Mononuclear cell (primary cell): ENCODE measurements around the gene CXCL5. TPM values are rescaled to one million over a fixed set of nuclear protein-coding genes. Genes with fewer than 3 reads are reported as not detected.

Experiments used
- H3K27me3 ChIP-seq: 2 replicates; pipeline ENCODE4 v1.6.0; 2011; ENCODE audit warnings: low read length, control low read depth; ENCODE audit not compliant: insufficient read depth
- H3K4me1 ChIP-seq: 2 replicates; pipeline ENCODE4 v1.5.1; 2011; ENCODE audit warnings: mild to moderate bottlenecking, low read length, control low read depth; ENCODE audit not compliant: insufficient read depth
- H3K4me3 ChIP-seq: 2 replicates; pipeline ENCODE4 v1.5.1; 2011; ENCODE audit warnings: mild to moderate bottlenecking, low read length, moderate library complexity
- H3K9me3 ChIP-seq: 2 replicates; pipeline ENCODE4 v1.5.1; 2011; ENCODE audit warnings: low read depth, mild to moderate bottlenecking, control low read depth, low read length
- total RNA-seq: library from RNA; depleted of rRNA; stranded (reverse); fragments of >200 nt; gene quantifications from one replicate; pipeline ENCODE4 v1.2.3, GENCODE V29; 2012

Gene CXCL5
- total RNA-seq: 9.6 TPM

DNA sequence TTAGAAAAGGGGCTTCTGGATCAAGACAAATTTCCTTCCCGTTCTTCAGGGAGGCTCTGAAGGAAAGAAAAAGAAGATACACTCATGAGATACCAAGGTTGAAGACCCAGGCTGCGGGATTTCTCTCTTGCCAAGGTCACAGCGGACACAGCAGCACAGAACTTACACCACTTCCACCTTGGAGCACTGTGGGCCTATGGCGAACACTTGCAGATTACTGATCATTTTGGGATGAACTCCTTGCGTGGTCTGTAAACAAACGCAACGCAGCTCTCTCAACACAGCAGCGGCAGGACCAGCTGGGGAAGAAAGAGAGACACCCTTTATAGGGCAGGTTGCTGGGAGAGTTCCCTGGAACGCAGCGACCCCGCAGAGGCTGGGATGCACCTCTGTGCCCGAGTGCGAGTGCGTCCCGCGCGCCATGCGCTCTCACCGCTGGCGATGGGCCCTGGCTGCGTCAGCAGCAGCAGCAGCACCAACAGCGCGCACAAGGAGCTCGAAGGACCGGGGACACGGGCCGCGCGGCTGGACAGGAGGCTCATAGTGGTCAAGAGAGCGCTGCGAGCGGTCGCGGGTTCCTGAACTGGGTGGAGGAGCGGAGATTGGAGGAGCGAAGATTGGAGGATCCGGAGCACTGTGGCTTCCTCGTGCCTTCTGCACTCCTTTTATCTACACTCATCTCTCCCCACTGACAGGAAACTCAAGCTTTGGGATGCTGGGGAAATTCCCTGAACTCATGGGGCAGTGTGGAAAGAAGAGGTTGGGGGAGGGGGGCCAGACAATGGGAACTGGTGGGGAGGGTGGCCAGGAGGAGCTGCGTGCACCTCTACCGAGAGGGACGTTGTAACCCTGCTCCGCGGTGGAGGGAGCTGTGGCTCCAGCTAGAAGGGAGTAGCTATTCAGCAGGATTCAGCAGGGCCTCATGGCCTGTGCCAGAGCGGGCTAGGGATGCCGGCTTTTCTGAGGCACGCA lies at the start of gene CXCL5:
CXCL5 (minus strand) TSS at position 638 of the 972 bp plus-strand sequence; CDS start at position 542, 96 bp downstream.
- Histone ChIP-seq H3K27me3 (peaks cover 19% of the 10 kb centered on the region), H3K9me3 (no peaks in the 10 kb centered on the region), H3K4me1 (peaks cover 8% of the 10 kb centered on the region), H3K4me3 (no peak within 1 kb of the TSS)

DNA sequence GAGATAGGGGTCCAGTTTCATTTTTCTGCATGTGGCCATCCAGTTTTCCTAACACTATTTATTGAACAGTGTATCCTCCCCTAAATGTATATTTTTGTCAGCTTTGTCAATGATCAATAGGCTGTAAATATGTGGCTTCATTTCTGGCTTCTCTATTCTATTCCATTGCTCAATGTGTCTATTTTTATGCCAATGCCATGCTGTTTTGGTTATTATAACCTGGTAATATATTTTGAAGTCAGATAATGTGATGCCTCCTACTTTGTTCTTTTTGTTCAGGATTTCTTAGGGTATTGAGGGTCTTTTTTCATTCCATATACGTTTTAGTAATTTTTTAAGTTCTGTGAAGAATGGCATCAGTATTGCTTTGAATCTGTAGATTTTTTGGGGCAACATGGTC lies 48.7 kb upstream of the CXCL5 start:
- H3K4me1 ChIP-seq: peaks cover 13% of the 10 kb centered on the region

DNA sequence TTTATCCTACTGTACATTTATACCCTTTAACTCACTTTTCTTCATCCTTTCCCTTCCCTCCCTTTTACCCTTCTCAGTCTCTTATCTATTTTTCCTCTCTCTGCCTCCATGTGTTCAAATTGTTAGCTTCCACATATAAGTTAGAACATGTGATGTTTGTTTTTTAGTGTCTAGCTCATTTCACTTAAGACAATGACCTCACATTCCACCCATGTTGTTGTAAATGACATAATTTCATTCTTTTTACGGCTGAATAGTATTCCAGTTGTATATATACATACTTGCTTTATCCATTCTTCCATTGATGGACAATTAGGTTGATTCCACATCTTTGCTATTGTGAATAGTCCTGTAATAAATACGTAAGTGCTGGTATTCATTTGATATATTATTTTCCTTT lies 47.3 kb upstream of the CXCL5 start:
- no peaks in the 10 kb centered on the region for H3K27me3 ChIP-seq
- no peaks in the 10 kb centered on the region for H3K9me3 ChIP-seq
- peaks cover 13% of the 10 kb centered on the region for H3K4me1 ChIP-seq
- H3K4me3 ChIP-seq: no peak overlapping the region

More for the DNA sequence above, 48.7 kb upstream of the CXCL5 start:
- Histone ChIP-seq H3K4me3 (no peak overlapping the region), H3K9me3 (no peaks in the 10 kb centered on the region), H3K27me3 (no peaks in the 10 kb centered on the region)

DNA sequence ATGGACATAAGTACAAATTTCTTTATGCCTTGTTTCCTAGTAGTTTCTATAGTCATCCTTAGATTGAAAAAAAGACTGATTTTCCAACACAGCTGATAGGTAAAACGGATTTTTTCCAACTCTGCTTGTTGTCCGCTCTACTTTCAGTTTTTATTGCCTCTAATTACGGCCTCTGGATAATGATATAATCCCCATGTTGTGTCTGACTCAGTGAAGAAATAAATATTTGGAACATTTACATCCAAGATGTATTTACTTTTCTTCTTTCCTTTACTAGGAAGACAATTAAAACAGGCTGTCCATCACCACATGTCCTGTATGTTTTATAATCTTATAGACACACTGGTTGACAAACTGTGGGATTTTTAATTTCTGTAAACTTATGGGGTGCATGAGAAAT lies 46.8 kb upstream of the CXCL5 start:
- Histone ChIP-seq H3K27me3 (peaks cover 5% of the 10 kb centered on the region), H3K9me3 (no peaks in the 10 kb centered on the region), H3K4me3 (no peak overlapping the region), H3K4me1 (peaks cover 13% of the 10 kb centered on the region)

DNA sequence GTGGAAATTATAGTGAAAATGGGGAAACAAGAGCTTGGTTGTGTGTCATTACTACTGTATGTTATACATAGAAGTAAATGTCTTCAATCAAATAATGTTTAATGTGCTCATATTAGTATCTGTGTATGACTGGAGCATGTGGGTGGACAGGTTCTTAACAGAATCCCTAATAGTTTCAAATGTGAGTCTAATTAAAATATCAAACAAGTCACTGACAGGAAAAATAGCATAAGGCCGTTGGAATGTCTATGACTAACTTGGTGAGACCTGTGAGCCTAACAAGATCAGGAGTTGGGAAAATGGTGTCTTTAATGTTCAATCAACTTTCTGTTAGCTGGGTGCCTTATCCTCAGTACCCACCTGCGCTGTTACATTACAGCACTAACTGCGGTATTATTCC lies 46.2 kb upstream of the CXCL5 start:
- Histone ChIP-seq H3K4me1 (peaks cover 13% of the 10 kb centered on the region), H3K4me3 (no peak overlapping the region), H3K27me3 (peaks cover 10% of the 10 kb centered on the region), H3K9me3 (no peaks in the 10 kb centered on the region)

DNA sequence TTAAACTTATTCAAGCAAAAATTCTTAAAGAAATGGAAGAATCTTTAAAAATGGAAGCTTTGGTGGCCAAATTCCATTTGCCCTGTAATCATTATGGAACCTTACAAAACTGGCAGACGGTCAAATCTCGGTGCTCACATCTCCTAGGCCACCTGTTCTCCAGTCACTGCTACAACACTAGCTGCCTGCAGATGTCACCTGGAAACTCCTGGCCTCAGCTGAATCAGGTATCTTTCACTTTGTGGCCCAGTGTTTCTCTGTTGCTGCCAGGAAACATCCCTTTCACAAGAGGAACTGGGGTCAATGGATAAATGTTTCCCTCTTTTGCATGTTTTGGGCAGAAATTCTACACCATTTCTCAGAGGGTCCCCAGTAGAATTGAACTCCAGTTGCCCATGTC lies 44.2 kb upstream of the CXCL5 start:
- H3K4me1 ChIP-seq: peaks cover 28% of the 10 kb centered on the region
- peaks cover 21% of the 10 kb centered on the region for H3K27me3 ChIP-seq
- no peak overlapping the region for H3K4me3 ChIP-seq
- no peaks in the 10 kb centered on the region for H3K9me3 ChIP-seq

DNA sequence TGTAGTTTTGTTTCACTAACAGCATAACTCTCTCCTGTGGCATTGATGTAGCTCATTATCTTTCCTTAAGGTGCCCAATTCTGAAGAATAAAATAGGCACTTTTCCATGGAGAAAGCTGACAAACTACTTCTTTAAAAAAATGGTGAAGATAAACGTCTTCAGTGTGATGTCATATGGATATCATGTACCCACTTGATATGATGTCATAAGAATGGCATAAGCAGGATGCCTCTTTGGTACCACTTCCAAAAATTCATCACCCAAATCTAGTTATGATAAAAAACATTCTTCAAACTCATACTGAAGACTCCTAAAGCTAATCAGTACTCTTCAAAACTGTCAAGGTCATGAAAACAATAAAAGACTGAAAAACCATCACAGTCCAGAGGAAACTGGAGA lies 42.9 kb upstream of the CXCL5 start:
- no peaks in the 10 kb centered on the region for H3K9me3 ChIP-seq
- H3K27me3 ChIP-seq: peaks cover 29% of the 10 kb centered on the region
- H3K4me3 ChIP-seq: no peak overlapping the region
- H3K4me1 ChIP-seq: peaks cover 28% of the 10 kb centered on the region

DNA sequence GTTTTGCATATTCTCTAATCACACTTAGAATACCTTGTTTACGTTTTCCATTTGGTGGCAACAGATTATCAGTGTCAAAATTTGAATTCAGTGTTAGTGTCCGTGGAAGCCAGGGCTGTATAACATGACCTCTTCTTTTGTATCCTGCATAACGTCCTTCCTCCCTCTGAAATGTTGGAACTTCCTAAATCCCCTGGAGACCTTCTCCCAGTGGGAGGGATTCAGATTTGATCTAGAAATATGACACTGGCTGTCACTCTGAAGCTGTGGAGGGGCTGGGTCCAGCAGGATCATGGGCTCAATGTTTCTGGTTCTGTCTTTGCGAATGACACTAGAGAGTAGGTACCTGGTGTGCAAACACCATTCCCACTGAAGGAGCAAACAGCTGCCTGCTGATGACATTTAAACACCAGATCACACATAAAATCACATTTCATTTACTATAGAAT lies 40.9 kb upstream of the CXCL5 start:
- no peaks in the 10 kb centered on the region for H3K9me3 ChIP-seq

DNA sequence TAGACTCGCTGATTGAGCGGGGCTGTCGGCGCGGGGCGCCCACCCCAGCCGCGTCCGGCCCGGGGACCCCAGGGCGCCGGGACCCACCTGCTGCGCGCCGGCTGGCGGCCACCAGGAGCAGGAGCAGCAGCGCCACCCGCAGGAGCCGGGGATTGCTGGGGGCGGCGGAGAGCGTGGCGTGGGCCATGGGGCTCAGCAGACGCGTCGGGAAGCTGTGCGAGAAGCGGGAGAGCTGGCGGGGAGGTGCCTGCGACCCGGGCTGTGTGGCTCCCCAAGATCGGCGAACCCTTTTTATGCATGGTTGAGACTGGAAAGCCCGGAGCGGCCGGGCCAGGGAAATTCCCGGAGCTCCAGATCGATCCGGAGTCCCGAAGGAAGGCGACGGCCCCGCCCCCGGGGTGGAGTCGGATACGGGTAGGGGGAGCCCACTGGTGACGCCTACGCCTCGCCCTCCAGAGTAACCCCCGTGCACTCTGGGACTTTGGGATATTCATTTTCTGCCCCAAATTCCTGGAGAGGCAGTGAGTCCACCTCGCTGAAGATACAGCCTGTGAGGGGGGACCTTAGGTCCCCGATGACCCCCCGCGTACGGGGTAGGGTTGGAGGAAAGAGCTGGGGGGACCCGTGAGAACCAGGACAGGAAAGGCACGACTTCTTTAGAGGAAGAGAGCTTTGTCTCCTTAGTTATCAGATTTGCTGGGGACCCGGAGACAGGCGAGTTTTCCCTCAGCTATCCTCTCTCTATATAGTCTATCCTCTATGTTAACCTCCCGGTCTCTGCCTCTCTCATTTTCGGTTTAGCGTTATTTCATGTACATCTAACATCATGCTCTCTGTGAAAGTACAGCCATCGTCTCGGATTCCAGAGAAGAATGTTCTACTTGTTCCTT lies 40.2 kb upstream of the CXCL5 start, which contains the start of gene CXCL3:
CXCL3 (minus strand) TSS at position 265 of the 890 bp plus-strand sequence; CDS start at position 187, 78 bp downstream.
- H3K4me1 ChIP-seq: peaks cover 23% of the 10 kb centered on the region
- H3K4me3 ChIP-seq: peak within 1 kb of the TSS; percentile 51
- no peaks in the 10 kb centered on the region for H3K9me3 ChIP-seq
- peaks cover 31% of the 10 kb centered on the region for H3K27me3 ChIP-seq

More for the DNA sequence above, 40.9 kb upstream of the CXCL5 start:
- Histone ChIP-seq H3K4me1 (peaks cover 26% of the 10 kb centered on the region), H3K27me3 (peaks cover 31% of the 10 kb centered on the region), H3K4me3 (peak overlapping the region; percentile 51)

DNA sequence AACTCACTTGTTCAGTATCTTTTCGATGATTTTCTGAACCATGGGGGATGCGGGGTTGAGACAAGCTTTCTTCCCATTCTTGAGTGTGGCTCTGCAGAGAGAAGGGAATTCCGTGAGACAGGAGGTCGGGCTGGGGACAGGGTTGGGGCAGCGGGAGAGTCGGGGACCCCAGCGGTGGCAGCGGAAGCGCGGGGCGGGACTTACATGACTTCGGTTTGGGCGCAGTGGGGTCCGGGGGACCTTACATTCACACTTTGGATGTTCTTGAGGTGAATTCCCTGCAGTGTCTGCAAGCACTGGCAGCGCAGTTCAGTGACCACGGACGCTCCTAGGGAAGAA lies 39.6 kb upstream of the CXCL5 start:
- Histone ChIP-seq H3K4me3 (peak overlapping the region; percentile 51), H3K4me1 (peaks cover 19% of the 10 kb centered on the region), H3K9me3 (no peaks in the 10 kb centered on the region), H3K27me3 (peaks cover 31% of the 10 kb centered on the region)

DNA sequence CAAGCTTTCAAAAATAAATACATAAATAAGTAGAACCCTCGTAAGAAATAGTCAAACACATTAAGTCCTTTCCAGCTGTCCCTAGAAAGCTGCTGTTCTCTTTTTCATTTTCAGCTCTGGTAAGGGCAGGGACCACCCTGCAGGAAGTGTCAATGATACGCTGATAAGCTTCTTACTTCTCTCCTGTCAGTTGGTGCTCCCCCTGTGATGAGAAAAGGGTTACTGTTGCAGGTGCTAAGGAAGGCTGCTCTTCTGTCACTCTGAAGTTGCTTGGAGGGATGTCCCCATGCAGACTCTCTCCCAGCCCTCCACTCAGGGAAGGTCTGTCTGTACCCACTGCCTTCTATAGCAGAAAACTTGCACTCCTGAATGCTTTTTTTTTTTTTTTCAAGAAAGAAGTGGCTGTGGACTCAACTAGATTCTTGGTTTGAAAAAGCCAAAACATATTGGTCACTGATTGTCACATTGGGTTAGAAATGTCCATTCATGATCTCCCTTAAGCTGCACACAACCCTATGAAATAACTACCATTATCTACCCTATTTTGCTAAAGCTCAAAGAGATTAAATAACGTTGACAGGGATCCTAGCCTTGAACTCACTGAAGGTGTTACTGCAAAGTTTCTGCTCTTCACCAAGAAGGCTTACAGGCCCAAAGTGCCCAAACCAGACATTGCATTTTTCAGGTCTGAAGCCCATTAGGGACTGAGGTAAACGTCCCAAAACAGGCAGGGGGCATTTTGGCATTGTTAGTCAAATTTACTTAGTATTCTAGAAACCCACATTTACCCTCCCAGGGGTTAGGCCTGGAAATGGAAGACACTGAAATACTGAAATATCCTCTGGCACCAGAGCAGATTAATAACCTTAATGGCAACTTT lies 38.8 kb upstream of the CXCL5 start:
- Histone ChIP-seq H3K4me3 (no peak overlapping the region), H3K4me1 (peaks cover 15% of the 10 kb centered on the region), H3K9me3 (no peaks in the 10 kb centered on the region), H3K27me3 (peaks cover 31% of the 10 kb centered on the region)

DNA sequence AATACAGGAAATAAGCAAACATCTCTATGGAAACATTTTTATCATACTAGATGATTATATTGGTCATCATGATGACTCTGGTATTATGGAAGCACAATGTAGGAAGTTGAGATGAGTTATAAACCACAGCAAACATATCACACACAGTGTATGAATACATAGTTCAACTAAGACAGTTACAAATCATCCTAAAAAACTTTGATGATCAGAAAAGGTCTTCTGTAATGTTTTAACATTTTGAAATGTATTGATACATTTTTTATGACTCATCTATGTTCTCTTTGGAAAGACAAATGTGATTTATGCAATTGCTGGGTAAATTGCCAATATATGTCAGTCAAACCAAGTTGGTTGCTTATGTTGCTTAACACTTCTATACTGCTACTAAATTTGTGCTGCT lies 35.3 kb upstream of the CXCL5 start:
- Histone ChIP-seq H3K4me1 (peaks cover 8% of the 10 kb centered on the region), H3K27me3 (peaks cover 11% of the 10 kb centered on the region), H3K9me3 (no peaks in the 10 kb centered on the region), H3K4me3 (no peak overlapping the region)

DNA sequence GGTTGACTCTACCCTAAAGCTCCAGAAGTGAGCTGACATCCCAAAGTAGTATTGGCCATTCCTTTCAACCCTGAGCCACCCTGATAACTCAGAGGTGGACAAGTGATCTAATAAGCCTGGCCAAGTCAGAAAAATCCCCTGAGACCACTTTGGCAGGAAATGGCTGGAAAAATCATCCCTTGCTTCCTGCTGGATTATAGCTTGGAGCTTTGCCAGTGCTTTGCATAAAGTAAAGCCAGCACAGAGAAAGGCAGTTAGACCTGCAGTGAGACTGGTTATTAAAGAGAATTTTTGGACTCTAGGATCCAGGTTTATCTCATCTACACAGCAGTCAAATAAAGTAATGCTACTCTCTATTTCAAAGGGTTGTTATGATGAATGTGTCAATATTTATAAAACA lies 33.6 kb upstream of the CXCL5 start:
- Histone ChIP-seq H3K4me1 (no peaks in the 10 kb centered on the region), H3K9me3 (no peaks in the 10 kb centered on the region)

DNA sequence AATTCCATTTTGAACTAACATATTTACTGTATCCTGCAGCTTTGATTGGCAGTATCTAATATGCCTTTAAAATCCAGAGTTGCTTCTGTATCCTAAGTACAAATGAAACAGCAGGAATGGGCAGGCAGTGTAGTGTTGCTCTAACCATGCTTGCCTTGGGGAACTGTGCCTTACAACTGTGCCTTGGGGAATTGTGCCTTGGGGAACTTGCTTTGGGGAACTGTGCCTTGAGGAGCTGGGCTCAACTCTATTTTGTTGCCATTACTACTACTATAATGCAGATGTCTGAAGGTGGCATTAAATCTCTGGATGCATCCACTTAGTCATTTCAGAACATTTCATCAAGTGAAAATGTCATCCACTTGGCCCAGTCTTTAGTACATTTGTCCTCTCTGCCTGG lies 33.1 kb upstream of the CXCL5 start:
- H3K4me1 ChIP-seq: no peaks in the 10 kb centered on the region
- H3K4me3 ChIP-seq: no peak overlapping the region
- peaks cover 3% of the 10 kb centered on the region for H3K27me3 ChIP-seq
- H3K9me3 ChIP-seq: no peaks in the 10 kb centered on the region

More for the DNA sequence above, 33.6 kb upstream of the CXCL5 start:
- peaks cover 4% of the 10 kb centered on the region for H3K27me3 ChIP-seq
- no peak overlapping the region for H3K4me3 ChIP-seq
